Right lobe of liver (tissue), 4 donors: Measurements from ENCODE around the gene LIMK1.

Source experiments
- POLR2A ChIP-seq: fragments of 450-650 bp; IDR thresholded peaks from one replicate; pipeline ENCODE4 v1.6.1; 2017; ENCODE audit warnings: antibody characterized with exemption, mild to moderate bottlenecking
- TF ChIP-seq, protein P1 (sequence below), 4 donors: fragments of 200-600 bp in 3 of 4; fragments of 450-650 bp in 1 of 4; IDR thresholded peaks; one replicate each; pipeline versions ENCODE4 v1.5.1 to v1.8.0; 2016 to 2022; ENCODE audit warnings: antibody characterized with exemption in 4 of 4, mild to moderate bottlenecking in 2 of 4
- donor health status: DM: no; HTN: no; CAD: no.
- donor health status: DM: no; HTN: no; CAD: no.
- donor health status: DM: no; HTN: yes; CAD: no.

DNA sequence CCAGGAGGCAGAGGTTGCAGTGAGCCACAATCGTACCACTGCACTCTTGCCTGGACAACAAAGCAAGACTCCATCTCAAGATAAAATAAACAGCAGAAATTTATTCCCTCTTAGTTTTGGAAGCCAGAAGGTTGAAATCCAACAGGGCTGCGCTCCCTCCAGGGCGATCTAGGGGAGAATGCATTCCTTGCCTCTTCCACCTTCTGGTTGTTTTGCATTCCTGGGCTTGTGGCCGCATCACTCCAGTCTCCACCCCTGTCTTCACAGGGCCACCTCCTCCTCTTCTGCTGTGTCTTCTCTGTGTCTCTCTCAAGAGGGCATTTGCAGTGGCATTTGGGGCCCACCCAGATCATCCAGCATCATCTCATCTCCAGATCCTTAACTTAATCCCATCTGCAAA is 36.2 kb downstream of the LIMK1 start:
- TF ChIP-seq, protein P1, sequence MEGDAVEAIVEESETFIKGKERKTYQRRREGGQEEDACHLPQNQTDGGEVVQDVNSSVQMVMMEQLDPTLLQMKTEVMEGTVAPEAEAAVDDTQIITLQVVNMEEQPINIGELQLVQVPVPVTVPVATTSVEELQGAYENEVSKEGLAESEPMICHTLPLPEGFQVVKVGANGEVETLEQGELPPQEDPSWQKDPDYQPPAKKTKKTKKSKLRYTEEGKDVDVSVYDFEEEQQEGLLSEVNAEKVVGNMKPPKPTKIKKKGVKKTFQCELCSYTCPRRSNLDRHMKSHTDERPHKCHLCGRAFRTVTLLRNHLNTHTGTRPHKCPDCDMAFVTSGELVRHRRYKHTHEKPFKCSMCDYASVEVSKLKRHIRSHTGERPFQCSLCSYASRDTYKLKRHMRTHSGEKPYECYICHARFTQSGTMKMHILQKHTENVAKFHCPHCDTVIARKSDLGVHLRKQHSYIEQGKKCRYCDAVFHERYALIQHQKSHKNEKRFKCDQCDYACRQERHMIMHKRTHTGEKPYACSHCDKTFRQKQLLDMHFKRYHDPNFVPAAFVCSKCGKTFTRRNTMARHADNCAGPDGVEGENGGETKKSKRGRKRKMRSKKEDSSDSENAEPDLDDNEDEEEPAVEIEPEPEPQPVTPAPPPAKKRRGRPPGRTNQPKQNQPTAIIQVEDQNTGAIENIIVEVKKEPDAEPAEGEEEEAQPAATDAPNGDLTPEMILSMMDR (IDR thresholded peaks at IDR 0.05), result no peak
- TF ChIP-seq POLR2A, result no peak
